Cortex of kidney (tissue), 1 donor: Measurements from ENCODE around the gene PRKN.

ENCODE experiments used
- DNase-seq: peaks from one replicate; lab custom pipeline; 2025; lab: John Stamatoyannopoulos, UW

Gene PRKN

DNA sequence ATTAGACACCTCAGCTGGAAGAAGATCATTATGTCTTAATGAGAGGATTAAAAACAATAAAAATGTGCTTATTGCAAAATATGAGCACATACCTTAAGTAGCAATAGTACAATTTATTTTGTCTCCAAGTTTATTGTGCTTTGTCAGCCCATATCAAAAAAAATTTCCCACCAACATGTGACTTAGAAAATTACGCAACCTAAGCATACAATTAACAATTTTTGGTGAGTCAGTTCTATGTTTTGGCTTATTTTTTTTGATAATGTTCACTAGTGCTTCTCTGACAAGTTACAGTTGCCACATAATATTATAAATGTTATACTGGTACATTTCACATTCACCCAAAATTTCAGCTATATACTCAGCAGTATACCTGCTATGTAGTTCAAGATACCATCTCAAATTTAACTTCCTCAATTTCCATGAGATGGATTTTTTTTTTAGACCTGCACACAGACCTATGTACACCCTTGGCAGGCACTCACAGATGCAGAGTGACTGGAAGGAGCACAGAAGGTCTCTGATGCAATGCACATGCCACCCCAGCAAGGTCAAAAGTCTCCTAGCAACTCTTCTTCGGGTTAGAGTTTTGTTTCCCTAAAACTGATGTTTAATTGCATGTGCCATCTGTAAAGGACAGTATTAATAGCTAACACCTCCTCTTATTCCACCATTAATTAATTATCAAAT, 112.4 kb downstream of the PRKN start:
- DNase-seq, result no peak

GRCh38 chr6:162613310-162613709, 114.3 kb downstream of the PRKN start:
- no peak for DNase-seq

GRCh38 chr6:162612613-162613012, 115.0 kb downstream of the PRKN start:
- DNase-seq, result no peak

GRCh38 chr6:162610351-162610750, 117.2 kb downstream of the PRKN start:
- no peak for DNase-seq

GRCh38 chr6:162605881-162606280, 121.7 kb downstream of the PRKN start:
- DNase-seq, result no peak

GRCh38 chr6:162603231-162604015, 124.1 kb downstream of the PRKN start:
- no peak for DNase-seq

DNA sequence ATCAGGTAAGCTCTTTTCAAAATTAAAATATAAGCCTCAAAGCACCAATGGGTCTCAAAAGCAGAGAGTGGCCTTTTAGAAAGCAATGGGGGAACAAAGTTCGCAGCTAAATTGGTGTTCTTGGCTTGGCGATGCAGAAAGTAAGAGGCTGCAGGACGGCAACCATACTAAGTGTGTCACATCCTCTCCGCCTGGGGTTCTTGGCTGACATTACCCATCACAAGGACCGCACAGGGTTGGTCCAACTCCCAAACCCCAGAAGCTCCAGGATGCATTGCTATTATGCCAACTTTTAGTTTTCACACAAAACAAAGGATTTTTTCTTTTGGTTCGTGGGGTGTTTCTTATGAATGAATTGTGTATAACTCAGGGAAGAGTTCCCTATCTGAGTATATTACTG, 124.8 kb downstream of the PRKN start:
- DNase-seq, result no peak

DNA sequence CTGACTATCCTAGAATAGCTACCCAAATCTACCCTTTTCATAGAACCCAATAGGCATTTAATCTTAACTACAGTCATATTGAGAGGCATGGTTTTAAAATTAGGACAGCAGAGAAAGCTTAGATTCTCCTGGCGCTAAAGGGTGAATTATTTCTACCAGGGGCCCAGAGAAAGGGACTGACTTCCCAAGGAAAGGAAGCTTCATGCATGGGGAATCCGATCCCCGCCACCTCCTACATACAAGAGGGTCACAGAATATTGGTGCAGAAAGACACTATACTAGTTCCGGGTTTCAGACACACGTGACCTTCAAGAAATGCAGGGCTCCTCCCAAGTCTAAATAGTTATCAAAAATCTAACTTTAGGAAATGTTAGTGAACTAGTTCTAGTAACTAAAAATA, 130.9 kb downstream of the PRKN start:
- no peak for DNase-seq

GRCh38 chr6:162591517-162591916, 136.0 kb downstream of the PRKN start:
- no peak for DNase-seq

- DNase-seq, result no peak
These were observed 145.4 kb downstream of the PRKN start for GRCh38 chr6:162581988-162582780.

DNA sequence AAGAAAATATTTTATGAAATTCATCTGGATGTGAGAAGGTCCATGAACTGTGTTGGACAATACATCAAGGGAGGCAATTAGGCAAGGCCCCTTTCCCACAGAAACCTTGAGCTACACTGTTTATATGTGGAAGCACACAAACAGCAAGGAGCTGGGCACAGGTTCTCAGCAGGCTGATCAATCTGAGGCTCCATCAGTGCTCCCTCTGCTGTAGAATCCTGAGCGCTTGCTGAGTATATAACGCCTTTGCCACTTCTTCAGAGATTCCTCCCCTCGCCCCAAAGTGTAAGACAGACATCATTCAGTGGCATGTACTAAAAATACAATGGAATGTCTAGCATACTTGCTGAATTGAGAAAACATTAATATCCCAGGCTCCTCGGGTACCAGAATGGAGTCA, 146.9 kb downstream of the PRKN start:
- DNase-seq, result no peak

DNA sequence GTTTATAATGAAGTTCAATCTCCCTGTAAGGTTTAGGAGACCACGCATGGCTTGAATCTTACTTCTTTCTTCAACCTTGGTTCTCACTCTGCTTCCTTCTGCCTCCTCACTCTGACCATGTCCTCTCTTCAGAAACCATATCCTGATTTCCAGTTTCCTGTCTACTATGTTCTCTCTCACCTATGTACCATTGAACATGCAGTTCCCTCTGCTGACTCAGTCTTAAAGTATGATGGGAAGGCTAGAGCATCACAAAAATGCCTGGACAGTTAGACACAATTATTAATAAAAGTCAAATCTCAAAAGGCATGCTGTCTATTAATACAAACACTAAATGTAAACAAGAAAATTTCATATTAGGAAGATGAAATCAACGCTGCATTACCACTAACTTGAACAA, 151.6 kb downstream of the PRKN start:
- DNase-seq, result no peak

GRCh38 chr6:162572240-162572639, 155.3 kb downstream of the PRKN start:
- DNase-seq, result no peak

DNA sequence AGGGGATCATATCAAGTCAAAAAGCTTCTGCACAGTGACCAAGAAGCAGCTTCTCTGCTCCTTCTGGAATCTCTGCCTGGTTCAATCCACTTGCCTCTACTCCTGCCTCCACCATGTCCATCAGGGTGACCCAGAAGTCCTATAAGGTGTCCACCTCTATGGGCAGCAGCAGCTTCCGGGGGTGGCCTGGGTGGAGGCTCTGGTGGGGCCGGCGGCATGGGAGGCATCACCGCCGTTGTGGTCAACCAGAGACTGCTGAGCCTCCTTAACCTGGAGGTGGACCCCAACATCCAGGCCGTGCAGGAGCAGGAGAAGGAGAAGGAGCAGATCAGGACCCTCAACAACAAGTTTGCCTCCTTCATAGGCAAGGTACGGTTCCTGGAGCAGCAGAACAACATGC, 159.3 kb downstream of the PRKN start:
- no peak for DNase-seq

DNA sequence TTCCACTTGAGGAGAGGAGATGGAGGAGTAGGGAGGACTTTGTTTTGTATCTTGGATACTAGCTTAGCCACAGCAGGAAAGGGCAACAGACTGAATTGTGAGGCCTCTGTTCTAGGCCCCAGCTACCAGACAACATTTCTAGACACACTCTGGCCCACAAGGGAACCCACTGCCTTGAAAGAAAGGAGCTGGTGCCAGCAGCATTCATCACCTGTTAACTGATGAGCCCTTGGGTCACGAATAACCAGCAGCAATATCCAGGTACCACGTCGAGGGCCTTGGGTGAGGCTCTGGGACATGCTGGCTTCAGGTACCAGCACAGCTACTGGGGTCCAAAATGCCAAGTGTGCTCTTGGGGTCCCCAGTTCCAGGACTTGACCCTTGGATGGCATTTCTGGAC, 165.5 kb downstream of the PRKN start:
- no peak for DNase-seq

DNA sequence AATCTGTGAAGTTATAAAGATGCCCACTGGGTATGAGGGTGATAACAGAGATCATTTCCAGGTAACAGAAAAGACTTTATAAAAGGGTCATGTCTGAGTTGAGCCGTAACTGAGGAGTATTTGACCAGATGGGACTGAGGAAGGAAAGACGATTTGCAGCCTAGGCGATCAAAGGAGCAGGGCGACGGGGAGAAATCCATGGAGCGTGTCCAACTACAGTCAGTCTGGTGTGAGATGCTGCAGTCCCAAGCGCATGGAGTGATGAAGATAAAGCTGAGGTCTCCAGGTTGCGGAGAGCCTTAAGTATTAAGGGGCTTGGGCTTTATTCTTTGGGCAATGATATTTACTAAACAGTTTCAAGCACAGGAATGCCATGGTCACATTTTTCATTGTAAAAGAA, 166.7 kb downstream of the PRKN start:
- no peak for DNase-seq

- no peak for DNase-seq
These were observed 173.0 kb downstream of the PRKN start for GRCh38 chr6:162554531-162554930.

- no peak for DNase-seq
These were observed 180.7 kb downstream of the PRKN start for GRCh38 chr6:162546905-162547304.

GRCh38 chr6:162543221-162543620, 184.3 kb downstream of the PRKN start:
- no peak for DNase-seq

DNA sequence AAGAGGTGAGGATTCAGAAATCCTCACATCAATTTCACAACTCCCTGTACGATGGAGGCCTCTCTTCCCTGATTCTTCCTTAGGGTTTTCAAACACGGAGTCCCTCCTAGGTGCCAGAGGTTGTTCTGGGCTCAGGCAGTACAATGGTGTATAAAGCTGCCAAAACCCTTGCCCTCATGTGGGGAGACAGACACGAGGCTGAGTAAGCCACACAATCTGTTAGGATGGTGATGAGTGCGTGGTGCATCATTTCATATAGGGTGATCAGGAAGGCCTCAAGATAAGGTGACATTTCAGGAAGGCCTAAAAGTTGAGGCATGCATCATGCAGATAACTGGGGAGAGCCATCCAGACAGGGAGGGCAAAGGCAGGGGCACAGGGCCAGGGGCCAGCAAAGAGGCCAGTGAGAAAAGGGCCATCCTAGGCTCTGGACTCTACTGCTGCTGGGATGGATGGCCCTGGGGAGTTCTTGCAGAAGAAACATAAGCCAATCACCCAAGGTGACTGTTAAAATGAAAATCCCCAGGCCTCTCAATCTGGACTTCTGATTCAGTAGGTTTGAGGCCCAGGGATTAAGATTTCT, 186.5 kb downstream of the PRKN start:
- no peak for DNase-seq

- no peak for DNase-seq
These were observed 188.2 kb downstream of the PRKN start for GRCh38 chr6:162539321-162539720.

DNA sequence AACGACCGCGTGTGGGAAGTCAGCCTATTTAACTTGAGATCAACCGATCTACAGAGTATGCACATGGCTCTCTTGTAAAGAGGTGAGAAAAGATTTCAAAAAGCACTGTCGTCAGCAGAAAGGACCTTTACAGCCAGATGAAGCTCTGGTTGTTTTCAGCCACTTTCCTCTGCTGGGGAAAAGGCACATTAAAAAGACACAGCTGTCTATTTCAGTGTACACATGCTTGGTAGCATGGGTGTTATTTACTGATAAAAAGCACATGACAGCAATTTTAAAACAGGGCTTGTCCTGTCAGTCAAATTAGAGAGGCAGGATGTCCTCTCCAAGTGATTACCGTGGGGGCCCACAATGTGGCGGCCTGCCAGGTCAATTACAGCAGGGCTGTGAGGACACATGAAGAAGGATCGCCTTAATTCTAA, 188.9 kb downstream of the PRKN start:
- no peak for DNase-seq

DNA sequence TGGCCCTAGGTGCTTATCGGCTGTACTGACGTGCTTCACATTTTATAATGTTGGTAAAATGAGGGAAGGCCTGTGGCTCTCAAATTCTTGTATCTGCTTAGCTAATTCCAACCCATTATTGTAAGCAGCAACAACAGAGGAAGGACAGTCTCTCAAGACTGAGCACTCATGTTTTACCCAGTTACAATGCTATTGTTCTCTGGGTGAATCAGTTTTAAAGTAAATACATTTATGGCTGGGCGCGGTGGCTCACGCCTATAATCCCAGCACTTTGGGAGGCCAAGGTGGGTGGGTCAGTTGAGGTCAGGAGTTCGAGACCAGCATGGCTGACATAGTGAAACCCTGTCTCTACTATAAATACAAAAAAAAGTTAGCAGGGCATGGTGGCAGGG, 194.6 kb downstream of the PRKN start:
- DNase-seq, result no peak
